ENCODE results near the gene TMEM117. TPM values are rescaled to one million over a fixed set of nuclear protein-coding genes. Genes with fewer than 3 reads are reported as not detected.

TMEM117 gene
- polyA plus RNA-seq, 1 experiment = 4.3 TPM

DNA sequence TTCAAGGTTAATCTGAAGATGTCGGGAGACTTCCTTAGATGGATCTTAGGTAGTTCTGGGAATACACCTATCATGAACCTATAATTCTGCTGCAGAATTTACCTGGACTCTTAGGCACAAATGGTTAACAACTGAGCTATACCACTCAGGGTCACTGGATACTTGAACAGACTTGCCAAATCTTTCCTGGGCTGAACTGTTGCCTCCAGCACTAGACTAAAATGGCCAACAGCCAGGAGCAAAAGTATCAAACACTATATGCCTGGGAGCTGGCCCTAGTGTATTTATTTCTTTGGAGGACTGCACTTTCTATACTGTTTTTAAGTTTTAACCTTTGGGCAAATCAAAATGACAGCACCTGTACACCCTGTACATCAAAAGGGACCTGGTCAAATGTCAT is 252.8 kb downstream of the TMEM117 start:
- POLR2A ChIA-PET = no interaction called here
- DNase-seq (ENCODE audit: low read depth) = no peak
- TF ChIP-seq, protein P1, sequence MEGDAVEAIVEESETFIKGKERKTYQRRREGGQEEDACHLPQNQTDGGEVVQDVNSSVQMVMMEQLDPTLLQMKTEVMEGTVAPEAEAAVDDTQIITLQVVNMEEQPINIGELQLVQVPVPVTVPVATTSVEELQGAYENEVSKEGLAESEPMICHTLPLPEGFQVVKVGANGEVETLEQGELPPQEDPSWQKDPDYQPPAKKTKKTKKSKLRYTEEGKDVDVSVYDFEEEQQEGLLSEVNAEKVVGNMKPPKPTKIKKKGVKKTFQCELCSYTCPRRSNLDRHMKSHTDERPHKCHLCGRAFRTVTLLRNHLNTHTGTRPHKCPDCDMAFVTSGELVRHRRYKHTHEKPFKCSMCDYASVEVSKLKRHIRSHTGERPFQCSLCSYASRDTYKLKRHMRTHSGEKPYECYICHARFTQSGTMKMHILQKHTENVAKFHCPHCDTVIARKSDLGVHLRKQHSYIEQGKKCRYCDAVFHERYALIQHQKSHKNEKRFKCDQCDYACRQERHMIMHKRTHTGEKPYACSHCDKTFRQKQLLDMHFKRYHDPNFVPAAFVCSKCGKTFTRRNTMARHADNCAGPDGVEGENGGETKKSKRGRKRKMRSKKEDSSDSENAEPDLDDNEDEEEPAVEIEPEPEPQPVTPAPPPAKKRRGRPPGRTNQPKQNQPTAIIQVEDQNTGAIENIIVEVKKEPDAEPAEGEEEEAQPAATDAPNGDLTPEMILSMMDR (IDR thresholded peaks at IDR 0.05; ENCODE audit: insufficient read depth, low read depth, low read length) = no peak
- Histone ChIP-seq H3K36me3 (ENCODE audit: control insufficient read depth, insufficient read depth, low read length) (no peaks in the 10 kb centered on the region), H3K4me3 (ENCODE audit: low read depth, low read length) (no peak overlapping the region), H3K27me3 (ENCODE audit: control insufficient read depth, insufficient read depth, low read length) (no peaks in the 10 kb centered on the region)
- CTCF ChIA-PET = no interaction called here

DNA sequence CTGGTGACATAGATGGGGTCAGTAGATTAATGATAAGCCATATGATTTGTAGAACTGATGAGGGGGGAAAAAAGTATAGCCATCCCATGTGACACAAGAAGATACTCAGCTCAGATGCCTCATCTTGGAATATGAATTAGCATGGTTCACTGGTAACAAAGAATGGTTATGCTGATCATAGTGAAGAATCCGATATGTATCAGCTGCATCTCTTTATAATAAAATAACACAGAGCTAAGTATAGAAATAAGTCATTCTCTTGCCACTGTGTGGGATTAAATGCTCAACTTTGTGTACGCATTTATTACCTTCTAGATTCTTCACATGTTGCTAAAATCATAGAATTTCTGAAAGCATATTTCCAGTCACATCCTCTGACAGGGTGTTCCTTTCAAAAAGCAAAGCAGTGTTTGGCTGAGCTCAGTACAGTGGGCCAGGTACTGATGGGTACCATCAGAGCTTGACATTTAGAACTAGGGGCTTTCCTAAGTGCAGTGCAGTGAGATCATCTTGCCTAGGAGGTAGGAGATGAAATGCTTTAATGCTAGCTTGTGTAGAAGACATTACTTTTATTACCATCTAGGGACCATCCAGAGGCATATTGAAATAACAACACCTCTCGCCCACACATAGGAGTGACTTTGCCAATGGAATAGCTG is 256.2 kb downstream of the TMEM117 start:
- ChIA-PET CTCF (no interaction called here), POLR2A (no interaction called here)
- TF ChIP-seq, protein P1 (IDR thresholded peaks at IDR 0.05; ENCODE audit: insufficient read depth, low read depth, low read length) = no peak
- H3K36me3 ChIP-seq (ENCODE audit: control insufficient read depth, insufficient read depth, low read length) = no peaks in the 10 kb centered on the region
- DNase-seq (ENCODE audit: low read depth) = no peak
- no peak overlapping the region for H3K4me3 ChIP-seq (ENCODE audit: low read depth, low read length)
- no peaks in the 10 kb centered on the region for H3K27me3 ChIP-seq (ENCODE audit: control insufficient read depth, insufficient read depth, low read length)

DNA sequence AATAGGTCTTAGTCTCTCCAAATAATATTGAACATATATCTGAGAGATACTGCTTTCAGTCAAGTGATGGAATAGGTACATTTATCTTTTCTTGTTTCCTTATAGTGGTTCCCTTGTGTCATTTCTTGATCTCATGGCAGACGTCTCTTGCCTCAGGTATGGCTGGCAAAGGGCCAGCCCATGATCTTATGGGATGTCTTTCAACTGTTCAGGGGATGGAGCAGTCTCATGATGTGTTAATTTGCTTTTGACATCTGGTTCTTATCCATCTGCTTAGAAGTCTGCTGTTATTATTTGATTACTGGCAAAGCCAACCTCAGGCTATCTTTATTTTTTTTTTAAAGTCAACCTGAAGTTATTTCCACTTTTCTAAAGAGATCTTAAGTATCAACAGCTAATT is 262.9 kb downstream of the TMEM117 start:
- ChIA-PET POLR2A (no interaction called here), CTCF (no interaction called here)
- no peaks in the 10 kb centered on the region for H3K36me3 ChIP-seq (ENCODE audit: control insufficient read depth, insufficient read depth, low read length)
- no peak overlapping the region for H3K4me3 ChIP-seq (ENCODE audit: low read depth, low read length)
- DNase-seq (ENCODE audit: low read depth) = no peak
- TF ChIP-seq, protein P1 (IDR thresholded peaks at IDR 0.05; ENCODE audit: insufficient read depth, low read depth, low read length) = no peak
- no peaks in the 10 kb centered on the region for H3K27me3 ChIP-seq (ENCODE audit: control insufficient read depth, insufficient read depth, low read length)

DNA sequence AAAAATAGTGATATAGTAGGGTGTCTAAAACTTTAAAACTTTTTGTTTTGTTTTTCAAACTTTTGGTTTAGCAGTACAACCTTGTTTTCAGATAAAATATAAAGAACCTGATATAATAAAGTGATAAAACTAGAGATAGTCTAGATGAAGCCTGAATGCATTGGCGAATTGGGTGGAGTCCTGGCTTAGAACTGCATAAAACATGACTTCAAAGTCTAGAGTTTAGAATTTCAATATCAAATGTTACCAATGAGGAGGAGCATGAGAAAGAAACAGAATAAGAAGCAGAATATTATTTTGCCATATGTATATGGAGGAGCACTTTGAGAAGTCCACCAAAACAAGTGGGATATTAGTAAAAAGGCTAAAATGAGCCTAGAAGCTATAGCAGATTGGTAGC is 263.6 kb downstream of the TMEM117 start:
- ChIA-PET CTCF (no interaction called here), POLR2A (no interaction called here)
- TF ChIP-seq, protein P1 (IDR thresholded peaks at IDR 0.05; ENCODE audit: insufficient read depth, low read depth, low read length) = no peak
- no peak overlapping the region for H3K4me3 ChIP-seq (ENCODE audit: low read depth, low read length)
- no peak for DNase-seq (ENCODE audit: low read depth)
- no peaks in the 10 kb centered on the region for H3K27me3 ChIP-seq (ENCODE audit: control insufficient read depth, insufficient read depth, low read length)
- H3K36me3 ChIP-seq (ENCODE audit: control insufficient read depth, insufficient read depth, low read length) = no peaks in the 10 kb centered on the region

DNA sequence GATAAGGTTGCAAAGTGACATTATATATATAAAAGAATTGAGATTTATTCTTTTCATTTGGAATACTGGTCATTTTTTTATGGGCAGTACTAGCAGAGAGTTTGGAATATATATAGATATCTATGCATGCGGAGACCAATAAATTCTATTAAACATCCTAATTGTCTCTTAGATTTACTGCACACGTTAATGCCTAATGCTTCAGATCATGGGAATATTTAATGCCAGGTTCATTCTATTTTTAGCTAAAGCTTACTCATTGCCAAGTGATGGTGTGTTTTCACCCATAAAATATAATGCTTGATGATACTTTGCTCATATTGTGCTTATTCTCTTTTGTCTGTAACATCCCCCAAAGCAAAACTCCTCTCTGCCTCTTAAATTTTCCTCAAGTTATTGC is 264.4 kb downstream of the TMEM117 start:
- DNase-seq (ENCODE audit: low read depth) = no peak
- CTCF ChIA-PET = interaction anchor here (0.6 kb wide), 1 partner anchor 32 kb away, joined by 3 read pairs; no protein-coding TSS in a partner anchor
- TF ChIP-seq, protein P1 (IDR thresholded peaks at IDR 0.05; ENCODE audit: insufficient read depth, low read depth, low read length) = no peak
- Histone ChIP-seq H3K4me3 (ENCODE audit: low read depth, low read length) (no peak overlapping the region), H3K36me3 (ENCODE audit: control insufficient read depth, insufficient read depth, low read length) (no peaks in the 10 kb centered on the region), H3K27me3 (ENCODE audit: control insufficient read depth, insufficient read depth, low read length) (no peaks in the 10 kb centered on the region)
- POLR2A ChIA-PET = no interaction called here
